Posterior vena cava (tissue), 2 donors: ENCODE data around the gene CERS1. TPM values are rescaled to one million over a fixed set of nuclear protein-coding genes. Genes with fewer than 3 reads are reported as not detected.
A peak's percentile ranks its signal among the peaks of the same experiment; 100 is the strongest.

Experiments
- DNase-seq: peaks from one replicate; pipeline ENCODE4 v3.0.0-alpha.2; 2020; ENCODE audit warnings: low spot score
- intact Hi-C, 2 donors: fragments of 100-400 bp; cut with DNase I; formaldehyde crosslinking; loops; one replicate each; pipeline versions ENCODE4 v1.14.1 to v1.14.2; 2022 to 2023
- total RNA-seq, 2 donors: library from RNA; stranded (reverse); fragmentation: NEBNext Ultra II Directional; extraction: Animal tissue kit (Norgen Biotek cat#: 25700); gene quantifications; one replicate each; pipeline ENCODE4 v1.2.1, GENCODE V29; 2021
- donor health status: DM: yes; HTN: yes; CAD: no.
- donor health status: DM: yes; HTN: yes; CAD: no.

Gene CERS1
- total RNA-seq, 2 donors from 2014 or later, result 0.38 to 1.5 TPM

- intact Hi-C loops, result no loop called here
- DNase-seq, result no peak
Measured at GRCh38 chr19:18878858-18879578, 16.9 kb downstream of the CERS1 start.

GRCh38 chr19:18878058-18878797, 17.7 kb downstream of the CERS1 start:
- intact Hi-C loops, result no loop called here

DNA sequence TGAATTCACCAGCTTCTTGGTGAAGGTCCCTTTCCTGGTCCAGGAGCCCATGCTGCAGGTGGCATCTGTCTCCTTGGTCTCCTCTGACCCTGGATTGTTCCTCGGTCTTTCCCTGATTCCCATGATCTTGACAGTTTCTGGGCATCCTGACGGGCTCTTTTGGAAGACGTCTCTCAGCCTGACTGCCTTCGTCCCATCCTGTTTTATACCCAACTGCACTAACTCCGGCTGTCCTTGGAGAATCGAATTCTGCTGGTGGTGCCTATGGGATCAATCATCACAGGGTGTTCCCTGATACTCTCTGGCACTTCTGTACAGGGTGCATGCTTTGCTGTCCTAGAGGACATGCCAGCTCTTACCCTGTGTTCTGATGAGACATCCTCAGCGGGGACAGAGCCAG, 19.1 kb downstream of the CERS1 start:
- DNase-seq, result no peak
- intact Hi-C loops, result no loop called here

More at GRCh38 chr19:18878058-18878797, 17.7 kb downstream of the CERS1 start:
- no peak for DNase-seq

DNA sequence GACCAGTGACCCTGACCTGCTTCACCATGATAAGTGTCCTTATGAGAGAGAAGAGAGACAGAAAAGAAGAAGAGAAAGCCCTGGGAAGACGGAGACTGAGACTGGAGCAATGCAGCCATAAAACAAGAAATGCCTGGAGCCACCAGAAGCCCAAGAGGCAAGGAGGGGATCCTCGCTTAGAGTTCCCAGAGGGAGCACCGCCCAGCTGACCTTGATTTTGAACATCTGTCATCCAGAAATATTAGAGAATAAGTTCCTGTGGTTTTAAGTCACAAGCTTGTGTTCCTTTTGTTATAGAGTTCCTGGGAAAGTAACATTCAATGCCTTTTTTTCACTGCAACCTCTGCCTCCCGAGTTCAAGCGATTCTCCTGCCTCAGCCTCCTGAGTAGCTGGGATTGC, 20.2 kb downstream of the CERS1 start:
- intact Hi-C loops, result no loop called here
- DNase-seq, result no peak

DNA sequence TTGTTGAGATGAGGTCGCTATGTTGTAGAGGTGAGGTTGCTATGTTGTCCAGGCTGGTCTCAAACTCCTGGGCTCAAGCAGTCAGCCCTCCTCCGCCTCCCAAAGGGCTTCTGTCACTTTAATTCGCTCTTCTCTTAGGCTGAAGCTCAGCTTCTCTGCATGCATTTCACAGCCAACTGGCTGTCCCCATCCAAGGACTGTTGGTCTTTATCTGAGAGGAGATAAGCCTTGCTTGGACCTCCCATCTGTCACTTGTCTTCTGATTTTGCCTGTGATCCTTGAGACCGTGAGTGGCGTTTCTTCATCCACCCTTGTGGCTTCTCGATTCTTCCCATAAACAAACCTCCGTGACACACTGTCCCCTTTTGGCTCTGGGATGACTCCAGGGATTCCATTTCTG, 24.4 kb downstream of the CERS1 start:
- no peak for DNase-seq
- intact Hi-C loops, result no loop called here

GRCh38 chr19:18870531-18871172, 25.3 kb downstream of the CERS1 start:
- DNase-seq, result no peak
- intact Hi-C loops, result no loop called here

GRCh38 chr19:18869781-18870530, 26.0 kb downstream of the CERS1 start:
- intact Hi-C loops, result no loop called here
- DNase-seq, result no peak

- no peak for DNase-seq
Measured at GRCh38 chr19:18869023-18869618, 26.8 kb downstream of the CERS1 start.

DNA sequence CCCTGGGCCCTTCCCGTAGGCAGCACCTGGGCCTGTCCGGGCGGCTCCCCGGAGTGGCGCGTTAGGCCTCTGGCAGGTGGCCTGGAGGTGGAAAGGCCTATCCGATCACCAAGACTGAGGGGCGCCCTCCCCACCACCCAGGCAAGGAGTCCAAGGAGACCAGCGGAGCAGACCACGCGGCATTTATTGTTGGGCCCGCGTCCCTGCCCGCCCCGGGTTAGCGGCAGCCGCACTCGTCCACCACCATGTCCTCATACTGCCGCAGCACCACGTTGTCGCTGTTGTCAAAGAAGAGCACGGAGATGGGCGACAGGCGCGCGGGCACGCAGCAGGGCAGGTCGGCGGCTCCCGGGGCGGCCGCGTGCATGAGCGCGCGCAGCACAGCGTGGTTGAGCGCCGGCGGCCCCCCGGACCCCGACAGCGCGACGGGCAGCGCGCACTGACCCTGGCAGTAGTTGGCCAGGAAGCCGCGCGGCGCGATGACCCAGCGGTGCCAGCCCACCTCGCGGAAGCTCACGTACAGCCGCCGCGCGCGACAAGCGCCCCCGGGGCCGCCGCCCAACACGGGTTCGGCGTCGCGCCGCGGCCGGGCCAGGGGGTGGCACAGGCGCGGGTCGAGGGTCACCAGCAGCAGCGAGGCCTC, 27.5 kb downstream of the CERS1 start:
- intact Hi-C loops, result no loop called here
- DNase-seq, result no peak

More at GRCh38 chr19:18869023-18869618, 26.8 kb downstream of the CERS1 start:
- intact Hi-C loops, result no loop called here

DNA sequence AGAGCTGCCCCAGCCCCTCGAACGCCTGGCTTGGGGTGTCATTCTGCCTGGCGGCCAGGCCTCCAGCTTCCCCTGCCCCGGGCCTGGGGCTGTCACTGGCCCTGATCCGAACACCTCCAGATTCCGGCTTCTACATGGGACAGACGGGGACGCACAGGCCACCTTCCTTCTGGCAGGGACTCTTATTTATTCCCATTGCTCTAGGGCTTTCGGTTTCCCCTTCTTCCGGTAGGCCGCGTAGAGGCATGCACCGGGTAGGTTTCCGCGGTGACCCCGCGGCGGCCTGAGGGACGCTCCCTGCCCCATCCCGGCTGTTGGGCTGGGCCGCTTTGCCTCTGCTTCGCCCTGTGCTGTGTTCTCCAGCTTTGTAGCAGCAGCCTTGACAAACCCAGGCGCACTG, 28.2 kb downstream of the CERS1 start:
- intact Hi-C loops, result no loop called here
- DNase-seq, result no peak

DNA sequence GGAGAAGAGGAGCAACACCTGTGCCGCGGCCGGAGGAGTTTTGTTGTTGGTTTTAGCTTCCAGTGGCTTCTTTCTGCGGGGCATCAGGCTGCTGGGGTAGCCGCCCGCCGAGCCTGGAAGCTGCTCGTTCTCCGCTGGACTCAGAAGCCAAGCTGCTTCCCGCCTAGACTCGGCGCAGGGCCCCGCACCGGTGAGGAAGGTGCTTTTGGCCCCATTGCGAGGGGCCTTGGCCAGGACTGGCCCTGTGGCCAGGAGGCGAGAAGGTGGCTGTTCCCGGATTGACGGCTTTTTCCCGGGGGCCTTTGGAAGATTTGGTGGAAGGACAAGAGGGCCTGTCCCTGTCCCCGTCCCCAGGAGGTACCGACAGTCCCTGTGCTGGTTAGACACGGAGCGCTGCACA, 28.8 kb downstream of the CERS1 start:
- DNase-seq, result no peak
- intact Hi-C loops, result no loop called here

- intact Hi-C loops, result no loop called here
- no peak for DNase-seq
Measured at GRCh38 chr19:18866800-18867123, 29.2 kb downstream of the CERS1 start.

GRCh38 chr19:18865973-18866799, 29.8 kb downstream of the CERS1 start:
- peak; percentile 89 for DNase-seq
- intact Hi-C loops, result loop anchor here in 1 of 2 donors (1.0 kb wide), 1 partner anchor 79 kb away; no protein-coding TSS in a partner anchor

DNA sequence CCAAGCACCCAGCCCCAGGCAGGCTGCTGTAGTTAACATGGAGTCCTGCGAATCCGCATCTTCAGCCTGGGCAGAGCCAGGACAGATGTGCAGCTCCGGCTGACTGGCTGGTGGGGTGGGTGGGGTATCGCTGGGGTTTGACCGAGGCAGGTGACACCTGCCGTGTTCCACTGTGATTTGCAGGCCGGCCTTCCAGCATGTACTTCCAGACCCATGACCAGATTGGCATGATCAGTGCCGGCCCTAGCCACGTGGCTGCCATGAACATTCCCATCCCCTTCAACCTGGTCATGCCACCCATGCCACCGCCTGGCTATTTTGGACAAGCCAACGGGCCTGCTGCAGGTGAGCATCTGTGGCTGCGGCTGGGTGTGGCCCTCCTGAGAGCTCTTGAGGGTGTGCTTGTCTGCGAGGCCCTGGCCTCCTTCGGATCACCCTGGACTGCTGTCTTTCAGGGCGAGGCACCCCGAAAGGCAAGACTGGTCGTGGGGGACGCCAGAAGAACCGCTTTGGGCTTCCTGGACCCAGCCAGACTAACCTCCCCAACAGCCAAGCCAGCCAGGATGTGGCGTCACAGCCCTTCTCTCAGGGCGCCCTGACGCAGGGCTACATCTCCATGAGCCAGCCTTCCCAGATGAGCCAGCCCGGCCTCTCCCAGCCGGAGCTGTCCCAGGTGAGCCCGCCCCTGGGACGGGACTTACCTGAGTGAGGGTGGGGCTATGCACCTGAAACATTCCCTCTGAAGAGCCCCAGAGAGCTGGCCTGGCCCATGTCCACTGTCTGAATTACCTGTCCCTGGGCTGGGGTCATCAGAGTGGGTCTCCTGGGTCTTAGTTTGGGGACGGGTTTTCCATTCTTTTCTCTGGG, 30.6 kb downstream of the CERS1 start:
- no peak for DNase-seq
- intact Hi-C loops, result loop anchor here in 1 of 2 donors (1.0 kb wide), 1 partner anchor 78 kb away; no protein-coding TSS in a partner anchor

GRCh38 chr19:18863843-18864362, 32.1 kb downstream of the CERS1 start:
- DNase-seq, result no peak

GRCh38 chr19:18862976-18863842, 32.7 kb downstream of the CERS1 start:
- no peak for DNase-seq
- intact Hi-C loops, result no loop called here

More at GRCh38 chr19:18863843-18864362, 32.1 kb downstream of the CERS1 start:
- intact Hi-C loops, result no loop called here
